NCI-H345 (cell line): Measurements from ENCODE around the gene PLEKHA7.

Experiments
- DNase-seq: peaks from one replicate; lab custom pipeline; 2025; lab: John Stamatoyannopoulos, UW

The PLEKHA7 gene

GRCh38 chr11:16843294-16843693 is 170.9 kb downstream of the PLEKHA7 start:
- peak; percentile 95 for DNase-seq

- no peak for DNase-seq
These were observed 172.2 kb downstream of the PLEKHA7 start for GRCh38 chr11:16841984-16842383.

- DNase-seq, result no peak
These were observed 172.7 kb downstream of the PLEKHA7 start for GRCh38 chr11:16841481-16841880.

- DNase-seq, result no peak
These were observed 173.3 kb downstream of the PLEKHA7 start for GRCh38 chr11:16840951-16841350.

GRCh38 chr11:16839821-16840220 is 174.4 kb downstream of the PLEKHA7 start:
- DNase-seq, result no peak

GRCh38 chr11:16834384-16834783 is 179.8 kb downstream of the PLEKHA7 start:
- DNase-seq, result no peak

GRCh38 chr11:16833026-16833425 is 181.2 kb downstream of the PLEKHA7 start:
- DNase-seq, result no peak

- DNase-seq, result no peak
These were observed 182.0 kb downstream of the PLEKHA7 start for GRCh38 chr11:16832193-16832539.

- DNase-seq, result no peak
These were observed 182.7 kb downstream of the PLEKHA7 start for GRCh38 chr11:16831316-16832192.

GRCh38 chr11:16827139-16827538 is 187.1 kb downstream of the PLEKHA7 start:
- no peak for DNase-seq

- no peak for DNase-seq
These were observed 188.2 kb downstream of the PLEKHA7 start for GRCh38 chr11:16825968-16826367.

- no peak for DNase-seq
These were observed 189.1 kb downstream of the PLEKHA7 start for GRCh38 chr11:16825101-16825500.

- DNase-seq, result peak; percentile 74
These were observed 193.7 kb downstream of the PLEKHA7 start for GRCh38 chr11:16820324-16821092.

GRCh38 chr11:16818284-16818683 is 195.9 kb downstream of the PLEKHA7 start:
- no peak for DNase-seq

- no peak for DNase-seq
These were observed 196.9 kb downstream of the PLEKHA7 start for GRCh38 chr11:16817351-16817750.

GRCh38 chr11:16816358-16817270 is 197.6 kb downstream of the PLEKHA7 start:
- DNase-seq, result no peak

GRCh38 chr11:16815047-16815767 is 199.0 kb downstream of the PLEKHA7 start:
- DNase-seq, result no peak

GRCh38 chr11:16814410-16815046 is 199.7 kb downstream of the PLEKHA7 start:
- DNase-seq, result no peak

GRCh38 chr11:16813126-16813525 is 201.1 kb downstream of the PLEKHA7 start:
- DNase-seq, result no peak

GRCh38 chr11:16812274-16812673 is 201.9 kb downstream of the PLEKHA7 start:
- no peak for DNase-seq
